UCSD-AML1 (cell line): ENCODE results near the gene EBNA1BP2.
"Not testable (repeated sequence)": the region's sequence is repeated elsewhere in the genome, so short reads cannot be mapped to it uniquely, and the experiment has no call there.

Source experiments
- DNase-seq: peaks from one replicate; lab custom pipeline; 2025; ENCODE audit not compliant: unreplicated experiment; lab: John Stamatoyannopoulos, UW

The EBNA1BP2 gene

DNA sequence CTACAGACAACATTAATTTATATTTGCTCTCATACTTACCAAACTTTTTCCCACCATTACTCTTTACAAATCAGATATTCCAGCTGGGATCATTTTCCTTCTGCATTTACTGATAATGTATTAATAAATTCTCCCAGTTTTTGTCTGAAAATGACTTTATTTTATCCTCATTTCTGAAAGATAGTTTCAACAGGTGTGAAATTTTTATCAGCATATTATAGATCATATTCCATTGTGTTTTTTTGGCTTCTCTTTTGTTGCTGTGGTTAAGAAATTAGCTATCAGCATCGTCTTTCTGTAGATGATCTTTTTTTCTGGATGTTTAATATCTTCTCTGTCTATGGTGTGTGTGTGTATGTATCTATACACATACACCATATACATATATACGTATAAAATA is 2.8 kb upstream of the EBNA1BP2 start:
- DNase-seq = no peak

DNA sequence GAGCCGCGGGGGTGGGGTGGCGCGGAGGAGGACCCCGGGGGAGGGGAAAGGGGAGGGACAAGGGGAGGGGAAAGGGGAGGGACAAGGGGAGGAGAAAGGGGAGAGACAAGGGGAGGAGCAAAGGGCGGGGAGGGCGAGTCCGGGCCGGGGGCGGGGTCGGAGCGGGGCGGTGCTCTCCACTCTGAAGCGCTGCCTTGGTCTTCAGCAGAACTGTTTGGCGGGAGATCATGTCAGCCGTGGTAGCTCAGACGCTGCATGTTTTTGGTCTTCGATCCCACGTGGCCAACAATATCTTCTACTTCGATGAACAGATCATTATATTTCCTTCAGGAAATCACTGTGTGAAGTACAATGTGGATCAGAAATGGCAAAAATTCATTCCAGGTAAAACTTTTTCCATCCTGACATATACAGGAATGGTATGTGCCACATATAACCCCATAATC is 460 bp upstream of the EBNA1BP2 start:
- DNase-seq = peak; percentile 91

DNA sequence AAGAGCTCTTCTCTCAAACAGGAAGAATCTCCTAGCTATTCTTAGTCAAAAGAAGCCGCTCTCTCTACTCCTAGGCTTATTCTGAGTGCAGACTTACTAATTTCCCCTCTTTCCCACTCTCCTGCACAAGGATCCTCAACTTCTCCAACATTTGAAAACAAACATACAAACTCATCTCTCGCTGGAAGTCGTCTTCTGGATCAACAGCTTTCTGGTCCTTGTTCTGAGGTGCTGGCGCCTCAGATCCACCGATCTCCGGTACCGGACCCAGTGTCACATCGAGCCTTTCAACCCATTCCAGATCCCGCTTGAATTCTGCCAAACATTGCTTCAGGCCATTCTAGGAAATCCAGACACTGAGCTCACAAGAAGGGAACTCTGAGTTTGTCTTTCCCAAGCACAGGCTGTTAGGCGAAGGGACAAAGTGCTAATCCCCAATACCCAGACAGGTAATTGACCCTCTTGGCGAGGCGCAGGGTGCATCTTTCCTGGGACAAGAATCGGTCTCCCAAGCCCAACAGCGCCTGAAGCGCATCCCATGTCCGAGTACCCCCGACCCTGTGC is 696 bp downstream of the EBNA1BP2 start:
- DNase-seq = no peak

DNA sequence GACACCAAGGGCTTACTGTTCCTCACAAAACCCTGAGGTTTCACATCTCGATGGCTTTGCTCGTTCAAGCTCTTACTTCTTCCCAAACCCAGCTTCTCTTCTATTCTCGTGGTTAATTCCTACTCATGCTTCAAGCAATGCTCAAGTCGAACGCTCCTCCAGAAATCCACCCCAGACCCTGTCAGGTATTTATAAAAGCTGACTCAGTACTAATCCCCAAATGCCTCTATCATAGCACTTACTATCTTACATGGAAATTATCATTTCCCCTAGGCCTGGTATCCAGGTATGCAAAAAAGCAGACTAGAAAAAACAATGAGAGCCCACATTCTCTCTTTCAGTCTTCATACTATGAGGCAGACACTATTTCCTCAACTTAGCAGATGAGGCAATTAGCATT is 6.3 kb downstream of the EBNA1BP2 start:
- no peak for DNase-seq

DNA sequence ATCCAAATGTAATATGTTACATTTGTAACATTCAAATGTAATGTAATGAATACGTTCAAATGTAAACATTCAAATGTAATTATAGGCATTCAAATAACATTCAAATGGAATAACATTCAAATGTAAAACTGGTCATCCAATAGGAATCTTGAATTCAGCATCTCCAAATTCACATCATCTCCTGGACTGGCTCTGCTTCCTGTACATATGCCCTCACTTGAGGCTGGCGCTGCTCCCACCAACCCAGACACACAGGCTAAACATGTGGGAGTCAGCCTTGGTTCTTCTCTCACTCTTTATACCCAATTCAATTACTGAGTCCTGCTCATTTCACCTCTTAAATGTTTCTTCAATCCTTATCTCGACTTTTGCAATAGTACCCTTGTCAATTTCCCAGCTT is 6.9 kb downstream of the EBNA1BP2 start:
- DNase-seq = no peak

DNA sequence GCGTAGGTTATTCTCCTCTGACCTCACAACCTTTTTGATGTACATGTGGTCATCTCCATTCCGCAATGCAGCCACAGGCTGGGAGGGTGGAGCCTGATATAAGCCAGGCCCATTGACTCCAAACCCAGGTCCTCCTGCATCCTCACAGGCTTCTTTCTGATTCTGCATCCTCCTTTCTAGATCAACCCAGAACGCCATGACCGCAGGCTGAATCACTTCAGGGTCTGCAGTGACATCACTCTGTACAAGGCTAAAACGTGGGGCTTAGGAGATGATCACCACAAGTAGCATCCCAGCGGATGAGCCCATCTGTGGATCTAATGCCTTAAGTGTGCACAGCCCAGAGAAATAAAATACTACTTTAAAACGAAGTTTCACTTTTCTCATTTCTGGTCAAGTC is 16.1 kb downstream of the EBNA1BP2 start:
- no peak for DNase-seq

DNA sequence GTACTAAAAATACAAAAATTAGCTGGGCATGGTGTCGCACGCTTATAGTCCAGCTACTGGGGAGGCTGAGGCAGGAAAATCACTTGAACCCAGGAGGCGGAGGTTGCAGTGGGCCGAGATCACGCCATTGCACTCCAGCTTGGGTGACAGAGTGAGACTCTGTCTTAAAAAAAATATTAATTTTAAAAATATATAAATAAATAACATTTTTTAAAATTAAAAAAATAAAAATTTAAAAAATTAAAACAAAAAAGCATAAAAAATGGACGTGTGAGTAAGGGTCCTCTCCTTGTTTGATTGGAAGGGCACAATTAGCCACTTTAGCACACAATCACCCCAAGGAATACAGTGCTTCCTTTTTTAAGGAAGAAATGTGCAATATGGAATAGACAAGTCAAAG is 18.6 kb downstream of the EBNA1BP2 start:
- DNase-seq = no peak

DNA sequence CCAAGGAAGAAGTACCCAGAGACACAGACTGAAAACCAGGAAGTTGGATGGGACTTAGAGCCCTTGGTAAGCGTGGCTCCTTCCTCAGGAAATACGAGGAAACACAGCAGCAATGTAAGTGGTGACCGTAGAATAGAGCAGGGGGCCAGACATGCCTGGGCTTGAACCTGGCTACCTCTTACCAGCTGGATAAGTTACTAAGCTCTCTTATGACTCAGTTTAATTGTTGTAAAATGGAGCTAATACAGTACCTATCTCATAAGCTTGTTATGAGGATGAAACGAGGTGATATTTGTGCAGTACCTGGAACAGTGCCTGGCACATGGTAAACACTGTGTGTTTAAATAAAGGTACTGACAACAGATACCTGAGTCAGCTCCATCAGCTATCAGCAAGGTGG is 19.2 kb downstream of the EBNA1BP2 start:
- peak; percentile 41 for DNase-seq

DNA sequence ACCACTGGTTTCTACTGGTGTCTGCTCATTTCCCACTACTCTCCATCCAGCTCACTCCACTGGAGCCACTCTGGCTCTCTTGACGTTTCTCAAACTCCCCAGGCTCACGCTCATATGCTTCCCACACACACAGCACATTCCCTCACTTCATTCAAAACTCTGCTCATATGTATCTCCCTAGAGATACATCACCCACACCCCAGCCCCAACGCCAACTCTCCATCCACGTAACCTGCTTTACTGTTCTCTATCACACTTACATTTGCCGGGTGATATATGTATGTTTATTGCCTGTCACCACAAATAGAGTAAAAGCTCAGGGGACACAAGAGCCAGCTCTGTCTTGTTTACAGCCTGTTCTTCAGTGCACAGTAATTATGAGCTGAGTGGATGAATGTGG is 22.2 kb downstream of the EBNA1BP2 start:
- no peak for DNase-seq

DNA sequence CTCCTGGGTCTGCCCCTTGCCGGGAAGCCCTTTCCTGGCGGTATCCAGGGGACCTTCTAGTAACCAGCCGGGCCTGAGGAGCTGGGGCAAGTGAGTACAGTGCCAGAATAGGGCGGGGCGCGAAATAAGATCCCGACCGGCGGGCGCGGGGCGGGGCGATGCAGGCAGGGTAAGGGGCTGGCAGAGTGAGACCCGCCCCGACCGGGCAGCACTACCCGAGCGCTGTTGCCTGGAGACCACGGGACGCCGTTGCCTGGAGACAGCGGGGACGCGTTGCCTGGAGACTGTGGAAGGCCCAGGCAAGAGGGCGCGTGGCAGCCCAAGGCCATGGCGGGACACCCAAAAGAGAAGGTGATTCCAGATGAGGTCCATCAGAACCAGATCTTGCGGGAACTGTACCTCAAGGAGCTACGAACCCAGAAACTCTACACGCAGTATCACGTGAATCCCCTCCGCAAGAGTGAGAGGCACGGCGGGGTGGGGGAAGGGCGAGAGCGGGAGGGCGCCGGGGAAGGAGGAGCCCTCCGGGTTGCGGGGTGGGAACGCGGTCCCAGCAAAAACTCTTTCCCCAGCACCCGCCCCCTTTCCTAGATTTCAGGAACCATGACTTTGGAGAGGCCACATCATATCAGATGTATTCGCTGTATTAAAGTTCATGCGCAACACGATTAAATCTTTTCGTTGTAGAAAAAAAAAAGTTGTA is 24.3 kb downstream of the EBNA1BP2 start:
- DNase-seq = peak; percentile 65

DNA sequence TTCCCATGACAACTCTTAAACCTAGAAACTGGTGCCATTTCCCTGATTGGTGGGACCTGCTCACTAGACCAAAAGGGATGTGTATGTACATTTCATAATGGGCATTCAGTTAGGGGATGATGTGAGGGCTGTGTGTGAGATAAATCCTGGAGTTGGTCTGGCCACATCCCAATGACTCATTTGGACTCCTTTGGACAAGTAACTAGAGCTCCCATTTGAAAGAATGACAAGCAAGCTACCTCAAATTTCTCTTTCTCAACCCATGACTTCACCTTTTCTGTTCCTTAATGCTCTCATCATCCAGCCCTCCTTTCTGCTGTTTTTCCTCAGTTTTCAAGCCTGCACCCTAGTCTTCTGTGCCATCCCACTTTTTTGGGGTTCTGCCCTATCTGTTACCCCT is 27.9 kb downstream of the EBNA1BP2 start:
- no peak for DNase-seq

DNA sequence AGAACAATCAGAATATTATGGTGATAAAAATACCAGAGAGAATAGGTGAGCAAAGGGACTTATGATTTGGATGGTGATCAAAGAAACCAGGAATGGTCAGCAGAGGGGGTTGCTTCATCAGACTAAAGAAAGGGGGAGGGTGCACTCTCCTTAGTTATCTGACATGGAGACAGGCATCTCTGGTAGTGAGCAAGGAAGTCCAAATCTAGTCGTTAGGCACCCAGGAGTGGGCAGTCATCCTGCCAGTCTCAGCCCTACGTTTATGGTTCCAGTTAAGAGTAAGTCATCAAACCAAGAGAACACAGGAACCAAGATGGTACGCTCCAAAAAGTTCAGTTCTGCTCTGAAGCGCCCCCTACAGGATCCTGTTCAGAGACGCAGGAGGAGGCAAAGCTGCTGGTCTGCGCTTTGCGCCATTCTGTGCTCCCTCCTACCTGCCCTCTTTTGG is 28.6 kb downstream of the EBNA1BP2 start:
- DNase-seq = no peak

DNA sequence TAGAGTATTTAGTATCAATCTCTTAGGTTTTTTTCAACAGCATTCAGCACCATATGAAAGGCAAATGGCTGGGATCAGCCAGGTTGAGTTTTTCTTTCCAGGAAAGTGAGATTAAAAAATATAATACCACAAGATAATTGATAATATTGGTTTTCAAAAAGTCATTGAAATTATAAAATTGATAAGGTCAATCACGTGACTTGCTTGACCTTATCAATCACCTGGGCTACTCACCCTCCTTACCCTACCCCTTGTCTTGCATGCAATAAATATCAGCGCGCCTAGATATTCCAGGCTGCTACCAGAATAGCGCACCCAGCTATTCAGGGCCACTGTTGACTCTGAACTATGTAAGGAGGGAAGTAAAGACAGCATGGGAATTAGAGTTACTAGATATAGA is 31.5 kb downstream of the EBNA1BP2 start:
- DNase-seq = no peak

DNA sequence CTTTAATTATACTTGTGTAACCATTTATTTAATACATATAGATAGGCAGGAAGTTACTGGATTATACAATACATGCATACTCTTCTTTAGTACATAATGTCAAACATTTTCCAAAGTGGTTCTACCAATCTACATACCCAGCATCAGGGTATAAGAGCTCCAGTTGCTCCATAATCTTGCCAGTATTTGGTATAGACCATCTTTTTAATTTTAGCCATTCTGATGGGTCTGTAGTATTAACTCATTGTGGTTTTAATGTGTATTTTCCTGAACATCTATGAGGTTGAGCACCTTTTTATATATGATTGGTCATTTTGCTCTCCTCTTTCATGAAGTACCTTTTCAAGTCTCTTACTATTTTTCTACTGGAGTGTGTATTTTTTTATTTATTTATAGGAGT is 32.1 kb downstream of the EBNA1BP2 start:
- DNase-seq = no peak

DNA sequence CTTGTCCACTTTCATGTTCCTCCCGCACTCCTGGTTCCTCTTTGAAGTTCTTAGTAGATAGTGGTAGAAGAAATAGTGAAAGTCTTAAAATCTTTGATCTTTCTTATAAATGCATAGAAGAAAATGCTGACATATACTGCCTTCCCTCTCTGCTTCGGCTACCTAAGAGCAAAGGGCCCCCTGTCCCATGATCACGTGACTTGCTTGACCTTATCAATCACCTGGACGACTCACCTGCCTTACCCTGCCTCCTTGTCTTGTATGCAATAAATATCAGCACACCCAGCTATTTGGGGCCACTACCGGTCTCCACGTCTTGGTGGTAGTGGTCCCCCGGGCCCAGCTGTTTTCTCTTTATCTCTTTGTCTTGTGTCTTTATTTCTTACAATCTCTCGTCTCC is 32.8 kb downstream of the EBNA1BP2 start:
- not testable (repeated sequence) for DNase-seq

DNA sequence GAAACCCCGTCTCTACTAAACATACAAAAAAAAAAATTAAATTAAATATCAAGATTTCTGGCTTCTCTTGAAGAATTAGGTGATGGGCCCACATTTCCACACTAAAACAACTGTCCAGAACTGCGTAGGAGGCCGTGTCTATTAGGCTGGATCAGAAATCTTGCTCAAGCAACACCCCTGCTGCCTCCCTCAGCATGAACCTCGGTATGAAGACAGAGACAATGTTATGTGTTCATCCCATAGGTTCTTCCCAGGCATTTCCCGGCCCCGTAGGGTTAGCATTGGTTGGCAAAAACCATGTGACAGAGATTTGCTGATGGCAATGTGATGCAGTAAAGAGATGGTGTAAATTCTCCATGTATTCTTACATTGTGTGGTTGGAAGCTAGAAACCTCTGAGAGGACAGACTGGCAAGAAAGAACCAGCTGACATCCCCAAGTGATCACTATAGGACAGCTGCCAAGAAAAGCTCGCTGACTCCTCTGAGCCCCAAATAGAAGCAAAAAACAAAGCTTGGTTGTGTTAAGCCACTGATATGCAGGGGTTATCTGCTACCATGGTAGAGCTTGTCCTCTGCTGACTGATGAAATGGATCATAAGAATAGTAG is 34.5 kb downstream of the EBNA1BP2 start:
- DNase-seq = no peak

DNA sequence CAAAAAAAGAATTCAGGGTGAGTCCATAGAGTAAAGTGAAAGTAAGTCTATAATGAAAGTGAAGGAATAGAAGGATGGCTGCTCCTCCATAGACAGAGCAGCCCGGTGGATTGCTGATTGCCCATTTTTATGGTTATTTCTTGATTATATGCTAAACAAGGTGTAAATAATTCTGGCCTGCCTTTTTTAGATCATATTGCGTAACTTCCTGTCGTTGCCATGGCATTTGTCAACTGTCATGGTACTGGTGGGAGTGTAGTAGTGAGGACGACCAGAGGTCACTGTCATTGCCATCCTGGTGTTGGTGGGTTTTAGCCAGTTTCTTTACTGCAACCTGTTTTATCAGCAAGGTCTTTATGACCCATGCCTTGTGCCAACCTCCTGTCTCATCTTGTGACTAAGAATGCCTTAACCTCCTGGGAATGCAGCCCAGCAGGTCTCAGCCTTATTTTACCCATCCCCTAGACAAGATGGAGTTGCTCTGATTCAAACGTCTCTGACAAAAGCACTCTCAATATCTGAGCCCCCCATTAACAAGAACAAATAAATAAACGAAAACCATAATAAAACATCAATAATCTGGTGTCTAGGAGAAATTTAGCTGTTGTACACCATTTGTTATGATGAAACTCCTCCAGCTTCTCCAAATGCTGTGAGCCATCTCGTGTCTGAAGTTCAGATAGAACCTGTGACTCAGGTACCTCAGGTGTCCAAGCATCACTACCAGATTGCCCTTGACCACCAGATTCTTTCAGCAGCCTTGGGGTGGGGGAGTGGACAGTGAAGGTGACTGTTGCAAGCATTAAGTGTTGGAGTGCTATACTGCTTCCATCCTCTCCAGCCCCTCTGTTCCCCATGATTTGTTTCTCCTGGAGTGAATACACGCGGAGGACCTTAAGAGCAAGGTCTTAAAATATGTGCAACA is 36.0 kb downstream of the EBNA1BP2 start:
- no peak for DNase-seq

DNA sequence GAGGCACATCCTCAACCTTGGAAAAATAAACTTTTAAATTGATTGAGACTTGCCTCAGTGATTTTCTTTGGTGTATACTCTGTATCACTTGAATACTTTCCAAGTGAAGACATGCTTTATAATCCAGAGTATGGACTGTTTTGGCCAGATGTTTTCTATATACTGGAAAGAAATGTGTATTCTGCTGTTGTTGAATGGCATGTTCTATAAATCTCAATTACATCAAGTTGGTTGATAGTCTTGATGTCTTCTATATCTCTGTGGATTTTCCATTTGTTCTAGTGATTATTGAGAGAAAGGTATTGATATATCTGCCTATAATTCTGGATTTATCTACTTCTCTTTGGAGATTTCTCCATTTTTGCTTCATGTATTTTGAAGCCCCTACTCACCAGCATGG is 37.5 kb downstream of the EBNA1BP2 start:
- DNase-seq = no peak

DNA sequence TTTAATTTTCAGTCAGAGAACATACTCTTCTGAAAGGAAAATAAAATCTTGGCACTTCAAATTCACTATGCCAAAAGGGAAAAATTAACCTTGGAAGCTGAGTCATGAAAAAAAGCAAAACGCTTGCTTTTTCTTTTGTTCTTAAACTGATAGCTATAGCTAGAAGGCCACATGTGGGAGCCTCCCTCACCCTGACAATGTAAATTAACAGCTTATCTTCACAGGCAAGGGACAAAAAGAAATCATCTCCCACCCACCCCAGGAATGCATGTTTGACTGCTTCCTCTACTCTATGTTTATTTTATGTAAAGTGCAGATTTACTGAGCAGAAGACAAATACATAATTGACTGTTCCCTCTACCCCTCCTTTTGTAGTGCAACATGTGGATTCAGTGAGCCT is 38.0 kb downstream of the EBNA1BP2 start:
- DNase-seq = no peak

DNA sequence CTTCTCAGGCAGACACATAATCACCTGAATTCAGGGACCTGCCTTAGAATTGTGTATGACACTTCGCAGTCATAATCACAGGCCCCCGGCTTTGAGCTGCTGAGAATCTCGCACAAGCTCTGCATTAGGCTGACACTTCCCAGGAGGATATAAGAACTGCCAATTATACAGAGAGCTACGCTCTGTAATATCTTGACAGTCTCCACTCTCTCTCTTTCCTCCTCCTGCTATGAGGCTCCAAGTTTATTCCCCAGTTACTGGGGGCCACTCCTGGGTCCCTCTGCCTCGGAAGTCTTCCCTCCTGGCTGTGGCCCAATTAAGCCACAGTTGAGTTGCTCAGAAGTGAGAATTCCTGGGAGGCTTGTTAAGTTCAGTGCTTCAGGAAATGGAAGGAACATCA is 42.7 kb downstream of the EBNA1BP2 start:
- DNase-seq = no peak

DNA sequence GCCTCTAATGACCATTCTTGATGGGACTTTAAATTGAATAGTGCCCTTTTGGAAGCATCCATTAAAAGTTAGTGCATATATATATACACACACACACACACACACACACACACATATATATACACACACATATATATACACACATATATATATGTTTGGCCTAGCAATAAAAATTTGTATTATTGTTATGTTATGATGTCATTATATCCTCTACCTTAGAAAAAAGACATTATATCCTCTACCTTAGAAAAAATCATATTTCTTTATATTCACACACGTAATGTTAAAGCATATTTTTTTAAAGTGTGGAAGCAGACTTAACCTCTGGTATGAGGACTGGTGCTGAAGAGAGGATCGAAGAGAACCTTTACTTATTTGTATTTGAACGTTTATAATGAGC is 43.3 kb downstream of the EBNA1BP2 start:
- DNase-seq = no peak

DNA sequence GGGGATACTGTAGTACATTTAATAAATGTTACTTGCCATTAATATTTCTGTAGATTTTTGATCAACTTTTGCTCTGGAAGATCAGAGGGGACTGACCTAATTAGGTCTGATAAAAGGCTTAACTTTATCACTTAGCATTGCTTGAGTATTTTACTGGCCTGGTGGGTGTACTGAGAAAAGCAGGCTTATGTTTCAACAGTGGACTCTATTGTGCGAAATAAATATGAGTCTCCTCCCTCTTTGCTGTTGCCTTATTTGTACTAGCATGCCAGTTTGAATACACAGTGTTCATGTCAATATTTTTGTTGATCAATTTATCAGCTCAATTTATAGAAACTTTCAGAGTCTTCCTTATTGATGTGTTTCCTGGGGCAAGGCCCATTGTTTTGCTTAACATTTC is 49.1 kb downstream of the EBNA1BP2 start:
- no peak for DNase-seq
